Measurements from ENCODE around the gene RS1.

- no peak for TF ChIP-seq POLR2A (IDR thresholded peaks at IDR 0.05)
- TF ChIP-seq CTCF (IDR thresholded peaks at IDR 0.05) = no peak
Observed at GRCh38 chrX:18652636-18653035, 19.3 kb downstream of the RS1 start.

All from right lobe of liver (tissue), 4 donors.